GM12872 (cell line): Measurements from ENCODE around the gene TMEM132E.

Source experiments
- TF ChIP-seq, protein P1 (sequence below): IDR thresholded peaks from 3 replicates; pipeline ENCODE4 v1.5.1; 2011; ENCODE audit warnings: low read depth, mild to moderate bottlenecking, low read length, moderate library complexity; ENCODE audit not compliant: insufficient read depth

TMEM132E gene

DNA sequence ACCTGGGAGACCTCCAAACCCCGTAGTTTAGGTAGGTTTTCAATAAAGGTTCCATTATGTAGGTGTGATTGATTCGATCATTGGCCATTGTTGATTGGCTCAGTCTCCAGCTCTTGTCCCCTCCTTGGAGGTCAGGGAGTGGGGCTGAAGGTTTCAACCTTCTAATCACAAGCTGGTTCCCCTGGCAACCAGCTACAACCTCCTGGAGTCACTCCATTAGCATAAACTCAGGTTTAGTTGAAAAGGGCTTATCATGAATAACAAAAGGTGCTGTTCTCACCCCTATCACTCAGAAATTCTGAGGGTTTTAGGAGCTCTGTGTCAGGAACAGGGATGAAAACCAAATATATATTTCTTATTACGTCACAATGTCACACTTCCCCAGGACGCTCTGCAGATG, 28.5 kb downstream of the TMEM132E start:
- TF ChIP-seq, protein P1, sequence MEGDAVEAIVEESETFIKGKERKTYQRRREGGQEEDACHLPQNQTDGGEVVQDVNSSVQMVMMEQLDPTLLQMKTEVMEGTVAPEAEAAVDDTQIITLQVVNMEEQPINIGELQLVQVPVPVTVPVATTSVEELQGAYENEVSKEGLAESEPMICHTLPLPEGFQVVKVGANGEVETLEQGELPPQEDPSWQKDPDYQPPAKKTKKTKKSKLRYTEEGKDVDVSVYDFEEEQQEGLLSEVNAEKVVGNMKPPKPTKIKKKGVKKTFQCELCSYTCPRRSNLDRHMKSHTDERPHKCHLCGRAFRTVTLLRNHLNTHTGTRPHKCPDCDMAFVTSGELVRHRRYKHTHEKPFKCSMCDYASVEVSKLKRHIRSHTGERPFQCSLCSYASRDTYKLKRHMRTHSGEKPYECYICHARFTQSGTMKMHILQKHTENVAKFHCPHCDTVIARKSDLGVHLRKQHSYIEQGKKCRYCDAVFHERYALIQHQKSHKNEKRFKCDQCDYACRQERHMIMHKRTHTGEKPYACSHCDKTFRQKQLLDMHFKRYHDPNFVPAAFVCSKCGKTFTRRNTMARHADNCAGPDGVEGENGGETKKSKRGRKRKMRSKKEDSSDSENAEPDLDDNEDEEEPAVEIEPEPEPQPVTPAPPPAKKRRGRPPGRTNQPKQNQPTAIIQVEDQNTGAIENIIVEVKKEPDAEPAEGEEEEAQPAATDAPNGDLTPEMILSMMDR, result no peak

DNA sequence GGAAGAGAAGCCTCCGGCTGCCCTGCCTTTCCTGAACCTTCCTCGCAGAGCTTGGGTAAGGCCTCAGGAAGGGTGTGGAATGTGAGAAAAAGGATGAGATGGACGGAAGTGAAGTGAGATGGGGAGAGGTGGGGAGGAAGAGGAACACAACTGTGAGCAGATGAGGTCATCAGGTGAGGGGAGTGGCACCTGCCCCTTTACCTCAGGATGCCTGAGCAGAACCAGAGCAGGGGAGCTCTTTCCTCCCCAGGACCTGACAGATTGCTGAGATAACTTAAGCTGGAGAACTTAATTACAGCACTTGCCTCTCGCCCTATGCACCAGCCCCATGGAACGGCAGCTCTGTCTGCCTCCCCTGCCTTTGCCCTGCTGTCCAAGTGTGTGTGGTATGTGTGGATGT, 29.8 kb downstream of the TMEM132E start:
- TF ChIP-seq, protein P1, result no peak

DNA sequence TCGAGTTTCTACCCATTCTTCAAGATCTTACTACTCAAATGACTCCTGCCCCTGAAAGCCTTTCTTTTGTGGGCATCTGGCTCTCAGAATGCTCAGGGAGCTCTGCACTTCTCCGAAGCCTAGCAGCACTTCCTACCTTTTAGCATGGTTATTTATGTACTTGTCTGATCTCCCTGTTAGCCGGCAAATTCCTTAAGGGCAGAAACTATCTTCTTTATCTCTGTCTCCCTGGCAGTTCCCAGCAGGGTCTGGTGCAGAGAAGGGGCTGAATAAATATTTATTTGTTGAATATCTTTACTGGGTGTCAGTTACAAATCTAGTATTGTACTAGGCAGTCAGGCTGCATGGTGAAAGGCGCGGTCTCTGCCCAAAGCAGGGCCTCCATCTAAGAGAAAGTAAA, 30.7 kb downstream of the TMEM132E start:
- TF ChIP-seq, protein P1, result no peak

DNA sequence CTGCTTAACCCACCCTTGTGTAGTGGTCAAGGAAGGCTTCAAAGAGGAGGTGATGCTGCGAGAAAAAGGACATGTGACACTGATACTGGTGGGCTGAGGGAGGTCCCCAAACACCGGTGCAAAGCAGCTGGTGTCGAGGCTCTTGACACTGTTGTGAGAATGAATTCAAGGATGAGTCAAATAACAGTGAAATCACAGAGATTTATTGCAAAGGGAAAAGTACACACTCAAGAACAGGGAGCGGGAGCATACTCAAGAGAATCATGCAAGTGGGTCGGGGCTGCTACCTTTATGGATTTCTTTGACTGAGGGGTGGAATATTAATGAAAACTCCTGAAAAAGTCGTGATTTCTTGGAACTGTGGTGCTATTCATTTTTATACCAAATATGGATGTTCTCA, 31.1 kb downstream of the TMEM132E start:
- TF ChIP-seq, protein P1, result no peak

DNA sequence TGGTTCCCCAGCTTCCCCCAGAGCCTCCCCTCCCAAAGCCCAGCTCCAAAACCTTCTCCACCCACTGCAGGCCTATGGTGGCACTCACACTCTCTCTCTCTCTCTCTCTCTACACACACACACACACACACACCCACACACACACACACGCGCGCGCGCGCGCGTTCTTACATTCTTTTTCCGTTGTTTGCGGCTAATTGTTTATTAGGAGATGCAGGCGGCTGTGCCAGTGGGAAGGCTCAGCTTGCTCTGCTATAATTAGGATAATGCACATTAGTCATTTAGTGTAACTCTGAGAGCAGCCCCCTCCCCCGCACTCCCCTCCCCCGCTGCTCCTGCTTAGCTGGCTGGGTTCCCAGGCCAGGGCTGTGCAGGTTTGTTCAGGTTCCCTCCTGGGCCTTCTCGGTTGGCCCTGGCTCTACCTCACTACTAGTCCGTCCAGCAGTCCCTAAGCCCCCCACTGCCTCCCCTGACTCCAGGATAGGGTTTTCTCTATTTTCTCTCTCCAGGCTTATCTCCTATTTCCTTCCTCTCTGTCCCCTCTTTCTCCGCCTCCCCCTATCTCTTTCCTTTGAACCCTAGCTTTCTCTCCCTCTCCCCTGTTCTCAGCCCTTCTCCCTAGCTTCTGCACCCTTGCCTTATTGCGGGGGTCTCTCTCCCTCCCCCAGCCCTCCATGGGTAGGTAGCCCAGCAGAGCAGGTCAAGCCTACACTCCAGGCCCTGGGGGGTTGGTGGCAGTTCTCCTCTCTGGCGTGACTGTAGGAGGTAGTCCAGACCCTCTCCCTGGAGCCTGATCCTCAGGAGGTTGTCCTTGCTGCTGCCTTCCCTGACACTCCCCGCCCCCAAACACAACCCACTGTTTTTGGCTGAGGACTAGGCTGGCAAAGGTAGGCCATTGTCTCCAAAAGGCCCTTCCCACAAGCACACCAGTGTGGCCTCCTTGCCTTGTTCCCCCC, 34.0 kb downstream of the TMEM132E start:
- TF ChIP-seq, protein P1, result no peak

DNA sequence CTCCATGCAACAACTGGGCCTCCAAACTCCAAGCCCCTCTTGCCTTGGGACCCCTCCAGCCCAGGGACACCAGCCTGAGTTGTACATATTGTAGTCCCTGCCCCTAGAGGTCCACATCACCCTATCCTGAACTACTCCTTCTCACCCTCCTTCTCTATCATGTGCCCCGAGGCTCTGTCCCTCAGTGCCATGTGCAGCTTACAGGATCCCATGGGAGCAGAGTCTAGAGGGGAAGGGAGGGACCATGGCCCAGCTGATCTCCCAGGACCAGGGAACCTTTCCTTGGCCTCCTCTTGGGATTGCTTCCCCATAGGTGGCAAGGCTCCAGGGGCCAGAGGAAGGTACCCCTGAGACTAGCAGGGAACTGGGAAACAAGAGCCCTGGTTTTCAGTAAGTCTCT, 35.3 kb downstream of the TMEM132E start:
- TF ChIP-seq, protein P1, result no peak

DNA sequence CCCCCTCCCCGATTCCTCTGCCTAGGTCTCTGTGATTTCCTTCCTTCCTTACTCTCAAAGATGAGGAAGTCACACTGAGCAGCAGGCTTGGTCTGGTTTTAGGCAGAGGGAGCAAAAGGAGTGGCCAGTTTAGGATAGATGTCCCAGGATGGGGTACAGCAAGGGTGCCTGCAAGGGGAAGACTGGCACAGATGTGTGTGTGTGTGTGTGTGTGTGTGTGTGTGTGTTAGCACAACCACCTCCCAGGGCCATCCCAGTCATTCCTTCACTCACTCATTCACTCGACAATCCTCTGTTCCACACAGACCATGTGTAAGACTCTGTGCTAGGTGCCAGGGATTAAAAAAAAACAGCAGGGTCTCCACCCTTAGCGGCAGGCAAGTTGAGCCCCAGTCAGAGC, 35.9 kb downstream of the TMEM132E start:
- TF ChIP-seq, protein P1, result no peak
